ENCODE data around the gene ITGB2.
A peak's percentile ranks its signal among the peaks of the same experiment; 100 is the strongest.

ITGB2 gene

GRCh38 chr21:44920694-44921604 is at the start of gene ITGB2:
ITGB2 (minus strand) TSS chr21:44920899; CDS start chr21:44910782, 10,117 bp downstream.
- no peaks in the 10 kb centered on the region for H3K4me1 ChIP-seq (ENCODE audit: control insufficient read depth, insufficient read depth, low read length)
- H3K27ac ChIP-seq (ENCODE audit: low read depth, low read length): no peak within 1 kb of the TSS
- no peaks in the 10 kb centered on the region; the same call in 1 of the 2 replicates for H3K27me3 ChIP-seq (ENCODE audit: control insufficient read depth, insufficient read depth, low read length)
- no peak within 1 kb of the TSS for H3K9ac ChIP-seq (ENCODE audit: low read depth, low read length)
- no peaks in the 10 kb centered on the region for H3K9me3 ChIP-seq (ENCODE audit: control insufficient read depth, insufficient read depth, low read length)
- H3K4me3 ChIP-seq (ENCODE audit: low read depth, low read length): no peak within 1 kb of the TSS
- no peaks in the 10 kb centered on the region for H3K36me3 ChIP-seq (ENCODE audit: control insufficient read depth, insufficient read depth, low read length)

- Histone ChIP-seq H3K9me3 (ENCODE audit: control insufficient read depth, insufficient read depth, low read length) (no peaks in the 10 kb centered on the region), H3K4me1 (ENCODE audit: control insufficient read depth, insufficient read depth, low read length) (no peaks in the 10 kb centered on the region; the same call in 1 of the 2 replicates), H3K27ac (ENCODE audit: low read depth, low read length) (peak overlapping the region; percentile 6), H3K27me3 (ENCODE audit: control insufficient read depth, insufficient read depth, low read length) (no peaks in the 10 kb centered on the region), H3K4me3 (ENCODE audit: low read depth, low read length) (no peak overlapping the region), H3K36me3 (ENCODE audit: control insufficient read depth, insufficient read depth, low read length) (peaks cover 53% of the 10 kb centered on the region), H3K9ac (ENCODE audit: low read depth, low read length) (no peak overlapping the region)
Measured at GRCh38 chr21:44969931-44970755, 49.4 kb upstream of the ITGB2 start.

GRCh38 chr21:44969066-44969670 is 48.5 kb upstream of the ITGB2 start:
- no peak overlapping the region for H3K27ac ChIP-seq (ENCODE audit: low read depth, low read length)
- H3K27me3 ChIP-seq (ENCODE audit: control insufficient read depth, insufficient read depth, low read length): no peaks in the 10 kb centered on the region
- no peaks in the 10 kb centered on the region for H3K9me3 ChIP-seq (ENCODE audit: control insufficient read depth, insufficient read depth, low read length)
- H3K4me1 ChIP-seq (ENCODE audit: control insufficient read depth, insufficient read depth, low read length): no peaks in the 10 kb centered on the region; the same call in 1 of the 2 replicates
- peaks cover 43% of the 10 kb centered on the region for H3K36me3 ChIP-seq (ENCODE audit: control insufficient read depth, insufficient read depth, low read length)
- H3K9ac ChIP-seq (ENCODE audit: low read depth, low read length): no peak overlapping the region
- H3K4me3 ChIP-seq (ENCODE audit: low read depth, low read length): no peak overlapping the region

GRCh38 chr21:44967082-44968047 is 46.7 kb upstream of the ITGB2 start:
- no peak overlapping the region for H3K4me3 ChIP-seq (ENCODE audit: low read depth, low read length)
- no peaks in the 10 kb centered on the region for H3K27me3 ChIP-seq (ENCODE audit: control insufficient read depth, insufficient read depth, low read length)
- no peak overlapping the region for H3K9ac ChIP-seq (ENCODE audit: low read depth, low read length)
- peaks cover 42% of the 10 kb centered on the region for H3K36me3 ChIP-seq (ENCODE audit: control insufficient read depth, insufficient read depth, low read length)
- H3K27ac ChIP-seq (ENCODE audit: low read depth, low read length): no peak overlapping the region
- H3K4me1 ChIP-seq (ENCODE audit: control insufficient read depth, insufficient read depth, low read length): no peaks in the 10 kb centered on the region; the same call in 1 of the 2 replicates
- no peaks in the 10 kb centered on the region for H3K9me3 ChIP-seq (ENCODE audit: control insufficient read depth, insufficient read depth, low read length)

- no peaks in the 10 kb centered on the region for H3K9me3 ChIP-seq (ENCODE audit: control insufficient read depth, insufficient read depth, low read length)
- no peaks in the 10 kb centered on the region for H3K27me3 ChIP-seq (ENCODE audit: control insufficient read depth, insufficient read depth, low read length)
- H3K4me3 ChIP-seq (ENCODE audit: low read depth, low read length): no peak overlapping the region
- H3K27ac ChIP-seq (ENCODE audit: low read depth, low read length): no peak overlapping the region
- H3K4me1 ChIP-seq (ENCODE audit: control insufficient read depth, insufficient read depth, low read length): no peaks in the 10 kb centered on the region; the same call in 1 of the 2 replicates
- no peak overlapping the region for H3K9ac ChIP-seq (ENCODE audit: low read depth, low read length)
- H3K36me3 ChIP-seq (ENCODE audit: control insufficient read depth, insufficient read depth, low read length): peaks cover 52% of the 10 kb centered on the region
Measured at GRCh38 chr21:44966135-44967081, 45.7 kb upstream of the ITGB2 start.

DNA sequence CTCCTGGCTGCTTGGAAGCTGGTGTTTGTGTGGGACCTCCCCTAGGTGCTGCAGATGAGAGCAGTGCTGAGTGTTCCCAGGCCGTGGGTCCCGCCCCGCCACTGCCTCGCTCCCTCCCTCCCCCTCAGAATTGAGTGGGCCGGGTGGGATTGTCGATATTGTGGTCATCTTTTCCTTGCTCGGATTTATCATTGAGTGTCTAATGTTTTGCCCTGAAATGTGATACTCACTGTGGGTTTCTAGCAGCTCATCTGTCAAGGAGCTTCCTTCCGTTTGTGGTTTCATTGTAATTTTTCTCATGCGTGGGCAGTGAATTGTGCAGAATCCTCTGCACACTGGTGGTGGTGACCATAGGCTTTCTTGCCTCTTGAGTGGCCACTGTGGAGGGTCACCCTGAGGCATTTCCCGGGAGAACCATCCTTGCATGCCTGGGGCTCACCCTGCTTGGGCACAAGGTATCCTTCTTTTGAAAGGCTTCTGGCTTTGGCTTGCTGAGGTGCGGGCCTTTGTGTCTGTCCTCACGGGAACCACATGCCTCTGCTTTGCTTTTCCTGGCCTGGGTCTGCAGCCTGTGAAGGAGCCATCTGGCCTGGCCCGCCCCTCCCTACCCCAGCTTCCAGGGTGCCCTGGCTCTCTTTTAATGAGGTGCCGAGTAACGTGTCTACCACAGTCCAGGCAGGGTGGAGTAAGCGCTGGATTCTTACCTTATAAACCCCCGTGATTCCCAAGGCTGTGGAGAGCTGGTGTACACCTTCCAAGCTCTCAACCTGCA is 44.7 kb upstream of the ITGB2 start:
- peaks cover 61% of the 10 kb centered on the region for H3K36me3 ChIP-seq (ENCODE audit: control insufficient read depth, insufficient read depth, low read length)
- no peaks in the 10 kb centered on the region for H3K27me3 ChIP-seq (ENCODE audit: control insufficient read depth, insufficient read depth, low read length)
- no peaks in the 10 kb centered on the region; the same call in 1 of the 2 replicates for H3K4me1 ChIP-seq (ENCODE audit: control insufficient read depth, insufficient read depth, low read length)
- H3K27ac ChIP-seq (ENCODE audit: low read depth, low read length): no peak overlapping the region
- no peaks in the 10 kb centered on the region for H3K9me3 ChIP-seq (ENCODE audit: control insufficient read depth, insufficient read depth, low read length)
- H3K4me3 ChIP-seq (ENCODE audit: low read depth, low read length): no peak overlapping the region
- no peak overlapping the region; the same call in 1 of the 2 replicates for H3K9ac ChIP-seq (ENCODE audit: low read depth, low read length)

- H3K9me3 ChIP-seq (ENCODE audit: control insufficient read depth, insufficient read depth, low read length): no peaks in the 10 kb centered on the region
- H3K4me3 ChIP-seq (ENCODE audit: low read depth, low read length): no peak overlapping the region
- H3K4me1 ChIP-seq (ENCODE audit: control insufficient read depth, insufficient read depth, low read length): no peaks in the 10 kb centered on the region
- no peak overlapping the region for H3K27ac ChIP-seq (ENCODE audit: low read depth, low read length)
- no peak overlapping the region for H3K9ac ChIP-seq (ENCODE audit: low read depth, low read length)
- no peaks in the 10 kb centered on the region for H3K27me3 ChIP-seq (ENCODE audit: control insufficient read depth, insufficient read depth, low read length)
- H3K36me3 ChIP-seq (ENCODE audit: control insufficient read depth, insufficient read depth, low read length): peaks cover 62% of the 10 kb centered on the region
Measured at GRCh38 chr21:44964381-44964780, 43.7 kb upstream of the ITGB2 start.

- H3K4me3 ChIP-seq (ENCODE audit: low read depth, low read length): no peak overlapping the region
Measured at GRCh38 chr21:44962403-44962966, 41.8 kb upstream of the ITGB2 start.

More at GRCh38 chr21:44962403-44962966, 41.8 kb upstream of the ITGB2 start:
- Histone ChIP-seq H3K4me1 (ENCODE audit: control insufficient read depth, insufficient read depth, low read length) (no peaks in the 10 kb centered on the region), H3K9ac (ENCODE audit: low read depth, low read length) (no peak overlapping the region), H3K27me3 (ENCODE audit: control insufficient read depth, insufficient read depth, low read length) (no peaks in the 10 kb centered on the region), H3K36me3 (ENCODE audit: control insufficient read depth, insufficient read depth, low read length) (peaks cover 65% of the 10 kb centered on the region), H3K27ac (ENCODE audit: low read depth, low read length) (no peak overlapping the region), H3K9me3 (ENCODE audit: control insufficient read depth, insufficient read depth, low read length) (no peaks in the 10 kb centered on the region)
